Measurements from ENCODE around the gene ROR1.

The ROR1 gene

DNA sequence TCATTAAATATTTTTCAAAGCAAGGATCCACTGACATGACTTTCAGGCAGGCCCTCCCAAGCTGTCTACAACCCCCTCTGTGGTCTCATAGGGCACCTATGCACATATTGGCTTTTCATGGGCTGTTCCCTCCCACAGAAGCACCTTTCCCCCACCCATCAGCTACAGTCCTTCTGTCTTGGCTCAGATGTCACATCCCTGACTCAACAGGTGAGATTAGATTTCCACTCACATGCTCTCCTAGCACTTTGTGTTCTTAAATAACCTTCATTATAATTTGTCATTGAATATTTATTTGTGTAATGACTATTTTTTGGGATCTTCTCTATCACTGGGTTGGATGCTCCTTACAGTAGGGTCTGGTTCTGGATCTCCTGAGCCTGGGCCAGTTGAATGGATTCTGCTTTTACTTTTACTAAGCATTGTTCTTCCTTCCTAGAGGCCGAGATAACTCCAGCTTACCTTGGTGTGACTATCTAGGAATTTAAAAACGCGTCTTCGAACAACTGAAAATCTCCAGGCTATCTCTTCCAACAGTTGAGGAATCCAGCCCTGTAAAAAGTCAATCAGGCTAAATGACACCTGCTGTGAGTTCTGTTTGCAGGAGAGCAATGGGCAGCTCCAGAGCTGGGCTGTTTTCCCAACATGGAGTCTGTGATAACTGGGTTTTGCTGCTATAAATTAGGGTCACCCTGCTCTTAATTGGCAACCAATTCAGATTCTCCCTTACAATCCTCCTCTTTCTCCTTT is 16.2 kb downstream of the ROR1 start:
- Histone ChIP-seq H3K4me1 (ENCODE audit: control insufficient read depth in 2 of 2, insufficient read depth in 2 of 2, low read length in 2 of 2) (peaks cover 0 to 4% of the 10 kb centered on the region in 2 donors), H3K27me3 (ENCODE audit: control insufficient read depth in 2 of 2, insufficient read depth in 2 of 2, low read length in 2 of 2) (no peaks in the 10 kb centered on the region), H3K27ac (ENCODE audit: low read depth in 2 of 2, low read length in 2 of 2) (no peak overlapping the region), H3K9ac (ENCODE audit: low read depth in 1 of 2, low read length in 2 of 2) (no peak overlapping the region), H3K36me3 (ENCODE audit: control insufficient read depth in 2 of 2, insufficient read depth in 2 of 2, low read length in 2 of 2) (no peaks in the 10 kb centered on the region), H3K9me3 (ENCODE audit: control insufficient read depth in 2 of 2, low read length in 2 of 2) (no peaks in the 10 kb centered on the region), H3K4me3 (ENCODE audit: low read length in 2 of 2) (no peak overlapping the region)

DNA sequence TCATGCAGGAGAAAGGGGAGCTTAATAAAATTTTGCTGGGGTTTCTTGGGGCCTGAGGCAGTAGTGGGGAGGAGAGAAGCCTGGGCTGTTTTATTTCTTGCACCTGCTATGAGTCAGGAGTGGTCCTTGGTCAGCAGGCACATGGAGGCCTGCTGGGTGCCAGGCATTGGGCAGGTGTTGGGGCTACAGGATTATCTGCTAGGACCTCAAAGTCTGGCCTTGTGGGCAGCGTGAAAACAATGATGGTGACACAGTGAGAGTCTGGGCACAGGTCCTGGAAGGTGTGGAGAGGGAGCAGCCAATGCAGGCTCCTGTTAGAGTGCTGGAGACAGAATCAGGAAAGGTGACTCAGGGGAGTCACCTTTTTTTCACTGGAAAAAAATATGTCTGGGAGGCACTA is 17.2 kb downstream of the ROR1 start:
- no peaks in the 10 kb centered on the region for H3K36me3 ChIP-seq (ENCODE audit: control insufficient read depth in 2 of 2, insufficient read depth in 2 of 2, low read length in 2 of 2)
- H3K9me3 ChIP-seq (ENCODE audit: control insufficient read depth in 2 of 2, low read length in 2 of 2): no peaks in the 10 kb centered on the region
- no peak overlapping the region for H3K27ac ChIP-seq (ENCODE audit: low read depth in 2 of 2, low read length in 2 of 2)
- H3K4me1 ChIP-seq (ENCODE audit: control insufficient read depth in 2 of 2, insufficient read depth in 2 of 2, low read length in 2 of 2): peaks cover 0 to 4% of the 10 kb centered on the region in 2 donors
- no peaks in the 10 kb centered on the region for H3K27me3 ChIP-seq (ENCODE audit: control insufficient read depth in 2 of 2, insufficient read depth in 2 of 2, low read length in 2 of 2)
- no peak overlapping the region for H3K4me3 ChIP-seq (ENCODE audit: low read length in 2 of 2)
- no peak overlapping the region for H3K9ac ChIP-seq (ENCODE audit: low read depth in 1 of 2, low read length in 2 of 2)

DNA sequence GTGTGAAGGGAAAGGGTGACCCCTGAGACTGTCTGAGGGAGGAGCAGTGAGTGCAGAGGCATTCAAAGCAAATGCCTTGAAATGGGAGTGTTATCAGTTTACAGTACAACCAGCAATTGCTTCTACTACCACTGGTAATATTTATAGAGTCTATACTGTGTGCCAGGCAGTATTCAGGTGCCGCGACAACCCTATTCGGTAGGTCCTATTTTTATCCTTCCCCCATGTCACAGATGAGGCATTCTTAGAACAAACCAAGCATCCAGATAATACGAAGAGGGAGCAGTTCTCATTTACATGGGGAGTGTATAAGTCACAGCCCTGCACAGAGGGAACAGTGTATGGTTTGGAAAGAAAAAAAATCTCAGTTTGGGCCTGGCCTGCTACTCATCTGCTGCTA is 18.3 kb downstream of the ROR1 start:
- Histone ChIP-seq H3K4me1 (ENCODE audit: control insufficient read depth in 2 of 2, insufficient read depth in 2 of 2, low read length in 2 of 2) (peaks cover 0 to 4% of the 10 kb centered on the region in 2 donors), H3K9me3 (ENCODE audit: control insufficient read depth in 2 of 2, low read length in 2 of 2) (no peaks in the 10 kb centered on the region), H3K27ac (ENCODE audit: low read depth in 2 of 2, low read length in 2 of 2) (no peak overlapping the region), H3K9ac (ENCODE audit: low read depth in 1 of 2, low read length in 2 of 2) (no peak overlapping the region), H3K4me3 (ENCODE audit: low read length in 2 of 2) (no peak overlapping the region), H3K36me3 (ENCODE audit: control insufficient read depth in 2 of 2, insufficient read depth in 2 of 2, low read length in 2 of 2) (no peaks in the 10 kb centered on the region), H3K27me3 (ENCODE audit: control insufficient read depth in 2 of 2, insufficient read depth in 2 of 2, low read length in 2 of 2) (no peaks in the 10 kb centered on the region)

DNA sequence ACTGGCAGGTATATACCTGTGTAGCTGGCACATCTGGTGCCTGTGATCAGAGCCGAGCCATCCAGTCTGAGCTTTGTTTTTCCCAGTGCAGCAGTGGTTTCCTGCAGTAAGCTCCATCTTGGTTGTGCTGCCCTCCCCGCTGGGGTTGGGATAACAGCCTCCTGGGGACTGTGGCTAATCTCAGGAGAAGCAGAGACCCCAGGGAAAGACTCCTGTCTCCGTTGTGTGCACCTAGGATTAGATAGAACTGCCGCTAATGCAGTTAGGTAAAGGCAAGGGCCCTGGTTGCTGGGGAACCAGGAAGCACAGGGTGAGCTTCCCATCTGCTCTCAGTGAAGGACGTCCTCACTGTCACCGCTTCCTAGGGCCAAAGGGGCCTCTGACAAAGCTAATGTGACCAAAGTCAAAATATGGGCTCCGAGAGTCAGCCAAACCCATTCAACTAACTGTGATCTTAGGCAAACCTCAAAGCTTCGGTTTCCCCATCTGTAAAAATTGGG is 20.0 kb downstream of the ROR1 start:
- H3K9me3 ChIP-seq (ENCODE audit: control insufficient read depth in 2 of 2, low read length in 2 of 2): no peaks in the 10 kb centered on the region
- H3K9ac ChIP-seq (ENCODE audit: low read depth in 1 of 2, low read length in 2 of 2): no peak overlapping the region
- no peak overlapping the region for H3K4me3 ChIP-seq (ENCODE audit: low read length in 2 of 2)
- H3K27me3 ChIP-seq (ENCODE audit: control insufficient read depth in 2 of 2, insufficient read depth in 2 of 2, low read length in 2 of 2): no peaks in the 10 kb centered on the region
- no peaks in the 10 kb centered on the region for H3K36me3 ChIP-seq (ENCODE audit: control insufficient read depth in 2 of 2, insufficient read depth in 2 of 2, low read length in 2 of 2)
- no peak overlapping the region for H3K27ac ChIP-seq (ENCODE audit: low read depth in 2 of 2, low read length in 2 of 2)
- no peaks in the 10 kb centered on the region for H3K4me1 ChIP-seq (ENCODE audit: control insufficient read depth in 2 of 2, insufficient read depth in 2 of 2, low read length in 2 of 2)

DNA sequence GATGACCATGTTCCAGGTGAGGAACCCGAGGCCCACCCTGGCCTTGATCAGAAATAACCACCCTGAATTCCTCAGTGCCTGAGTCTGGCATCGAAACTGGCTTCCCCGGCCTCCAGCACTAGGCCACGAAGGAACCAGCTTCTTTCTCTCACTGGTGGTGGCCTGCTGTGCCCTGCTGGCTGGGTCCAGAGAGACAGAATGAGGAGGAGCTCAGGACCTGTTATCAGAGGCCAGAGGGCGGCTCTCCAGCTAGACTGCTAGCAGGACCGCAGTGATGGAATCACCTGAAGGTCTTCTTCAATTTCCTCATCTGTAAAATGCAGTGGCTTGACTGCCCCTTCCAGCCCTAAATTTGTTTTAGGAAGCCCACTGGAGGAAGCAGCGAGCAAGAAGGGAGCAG is 20.5 kb downstream of the ROR1 start:
- H3K4me3 ChIP-seq (ENCODE audit: low read length in 2 of 2): no peak overlapping the region
- H3K9me3 ChIP-seq (ENCODE audit: control insufficient read depth in 2 of 2, low read length in 2 of 2): no peaks in the 10 kb centered on the region
- H3K4me1 ChIP-seq (ENCODE audit: control insufficient read depth in 2 of 2, insufficient read depth in 2 of 2, low read length in 2 of 2): no peaks in the 10 kb centered on the region
- no peak overlapping the region for H3K27ac ChIP-seq (ENCODE audit: low read depth in 2 of 2, low read length in 2 of 2)
- H3K9ac ChIP-seq (ENCODE audit: low read depth in 1 of 2, low read length in 2 of 2): no peak overlapping the region
- no peaks in the 10 kb centered on the region for H3K36me3 ChIP-seq (ENCODE audit: control insufficient read depth in 2 of 2, insufficient read depth in 2 of 2, low read length in 2 of 2)
- H3K27me3 ChIP-seq (ENCODE audit: control insufficient read depth in 2 of 2, insufficient read depth in 2 of 2, low read length in 2 of 2): no peaks in the 10 kb centered on the region

DNA sequence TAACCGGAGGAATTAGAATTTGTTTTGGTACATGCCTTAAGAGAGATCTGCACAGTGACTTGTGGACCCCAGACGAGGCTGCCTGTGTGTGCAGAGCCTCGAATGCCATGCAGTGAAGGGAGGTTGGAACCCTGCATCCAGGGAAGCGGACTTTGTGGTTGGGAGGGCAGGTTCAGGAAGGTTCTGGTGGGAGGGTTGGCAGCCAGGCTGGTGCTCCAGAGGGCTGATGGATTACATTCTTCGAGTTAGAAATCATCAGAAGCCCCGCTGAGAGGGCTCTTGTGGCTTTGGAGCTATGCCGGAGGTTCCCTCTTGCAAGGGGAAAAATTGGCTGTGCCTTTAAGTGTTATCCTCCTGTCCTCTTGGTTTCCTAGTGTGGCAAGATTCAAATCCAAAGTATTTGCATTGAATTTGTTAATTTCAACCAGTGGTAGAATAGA is 21.1 kb downstream of the ROR1 start:
- Histone ChIP-seq H3K4me3 (ENCODE audit: low read length in 2 of 2) (no peak overlapping the region), H3K27me3 (ENCODE audit: control insufficient read depth in 2 of 2, insufficient read depth in 2 of 2, low read length in 2 of 2) (no peaks in the 10 kb centered on the region), H3K9ac (ENCODE audit: low read depth in 1 of 2, low read length in 2 of 2) (no peak overlapping the region), H3K9me3 (ENCODE audit: control insufficient read depth in 2 of 2, low read length in 2 of 2) (no peaks in the 10 kb centered on the region), H3K27ac (ENCODE audit: low read depth in 2 of 2, low read length in 2 of 2) (no peak overlapping the region), H3K4me1 (ENCODE audit: control insufficient read depth in 2 of 2, insufficient read depth in 2 of 2, low read length in 2 of 2) (no peaks in the 10 kb centered on the region), H3K36me3 (ENCODE audit: control insufficient read depth in 2 of 2, insufficient read depth in 2 of 2, low read length in 2 of 2) (no peaks in the 10 kb centered on the region)

DNA sequence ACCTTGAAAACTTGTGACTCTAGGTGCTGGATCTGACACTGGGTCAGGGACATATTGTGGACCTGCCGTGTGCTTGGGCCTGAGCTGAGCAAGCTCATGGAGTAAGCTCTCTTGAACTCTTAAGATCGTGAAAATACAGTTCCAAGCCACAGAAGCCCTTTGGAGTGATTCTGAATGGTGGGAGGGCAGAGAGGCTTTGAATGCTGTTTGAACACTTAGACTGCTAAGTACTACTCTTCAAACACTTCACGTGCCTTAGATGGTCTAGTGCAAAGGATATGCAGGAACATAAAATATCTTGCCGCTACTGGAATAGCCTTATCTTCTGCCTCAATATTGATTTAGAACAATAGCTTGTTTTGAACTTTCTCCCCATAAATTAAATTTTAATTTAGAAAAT is 21.6 kb downstream of the ROR1 start:
- Histone ChIP-seq H3K27me3 (ENCODE audit: control insufficient read depth in 2 of 2, insufficient read depth in 2 of 2, low read length in 2 of 2) (no peaks in the 10 kb centered on the region), H3K27ac (ENCODE audit: low read depth in 2 of 2, low read length in 2 of 2) (no peak overlapping the region), H3K9ac (ENCODE audit: low read depth in 1 of 2, low read length in 2 of 2) (no peak overlapping the region), H3K9me3 (ENCODE audit: control insufficient read depth in 2 of 2, low read length in 2 of 2) (no peaks in the 10 kb centered on the region), H3K4me1 (ENCODE audit: control insufficient read depth in 2 of 2, insufficient read depth in 2 of 2, low read length in 2 of 2) (no peaks in the 10 kb centered on the region), H3K36me3 (ENCODE audit: control insufficient read depth in 2 of 2, insufficient read depth in 2 of 2, low read length in 2 of 2) (no peaks in the 10 kb centered on the region), H3K4me3 (ENCODE audit: low read length in 2 of 2) (no peak overlapping the region)

DNA sequence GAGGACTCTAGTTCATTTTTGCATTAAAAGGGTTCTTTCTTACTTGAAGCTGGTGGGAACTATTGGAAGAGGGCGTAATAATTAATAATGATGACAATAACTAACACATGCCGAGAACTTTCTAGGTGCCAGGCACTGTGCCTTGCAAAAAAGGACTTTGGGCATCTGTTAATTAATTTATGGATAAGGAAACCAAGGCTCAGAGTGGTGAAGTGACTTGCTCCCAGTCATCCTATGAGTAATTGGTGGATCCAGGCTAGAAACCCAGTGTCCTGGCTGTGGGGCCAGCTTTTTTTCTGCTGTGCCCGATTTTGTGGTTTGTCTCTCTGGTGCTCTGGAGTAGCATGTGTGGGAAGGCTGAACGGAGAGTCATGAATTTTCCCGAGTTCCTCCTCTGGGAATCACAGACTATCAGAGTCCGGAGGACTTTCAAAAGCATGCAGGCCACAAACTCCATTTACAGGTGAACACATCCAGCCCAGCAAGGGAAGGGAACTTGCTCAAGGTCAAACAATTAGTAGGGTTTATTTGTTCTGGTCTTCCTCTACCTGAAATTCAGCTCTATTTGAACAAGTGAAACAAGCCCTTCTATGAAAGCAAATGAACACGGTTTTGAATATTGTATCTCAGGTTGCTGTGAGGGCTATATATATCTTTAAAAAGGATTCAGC is 23.4 kb downstream of the ROR1 start:
- Histone ChIP-seq H3K9me3 (ENCODE audit: control insufficient read depth in 2 of 2, low read length in 2 of 2) (no peaks in the 10 kb centered on the region), H3K36me3 (ENCODE audit: control insufficient read depth in 2 of 2, insufficient read depth in 2 of 2, low read length in 2 of 2) (no peaks in the 10 kb centered on the region), H3K4me1 (ENCODE audit: control insufficient read depth in 2 of 2, insufficient read depth in 2 of 2, low read length in 2 of 2) (no peaks in the 10 kb centered on the region), H3K9ac (ENCODE audit: low read depth in 1 of 2, low read length in 2 of 2) (no peak overlapping the region), H3K27ac (ENCODE audit: low read depth in 2 of 2, low read length in 2 of 2) (no peak overlapping the region), H3K27me3 (ENCODE audit: control insufficient read depth in 2 of 2, insufficient read depth in 2 of 2, low read length in 2 of 2) (no peaks in the 10 kb centered on the region), H3K4me3 (ENCODE audit: low read length in 2 of 2) (no peak overlapping the region)

DNA sequence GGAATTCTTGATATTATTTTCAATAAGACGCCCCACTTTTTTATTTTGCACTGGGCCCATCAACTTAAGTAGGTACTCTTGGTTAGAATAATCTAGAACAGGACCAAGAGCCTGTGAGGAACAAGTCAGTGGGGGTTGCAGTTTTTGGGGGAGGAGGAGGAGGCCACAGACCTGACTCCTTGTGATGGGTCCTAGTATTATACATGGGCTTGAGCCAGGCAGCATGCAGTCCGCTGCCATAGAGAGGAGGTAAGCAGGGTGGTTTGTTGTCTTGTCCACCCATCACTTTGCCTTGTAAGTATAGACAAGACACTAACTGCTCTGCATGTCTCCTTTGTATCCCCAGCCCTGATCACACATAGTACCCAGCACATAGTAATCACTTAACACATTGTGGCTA is 24.5 kb downstream of the ROR1 start:
- Histone ChIP-seq H3K9ac (ENCODE audit: low read depth in 1 of 2, low read length in 2 of 2) (no peak overlapping the region), H3K9me3 (ENCODE audit: control insufficient read depth in 2 of 2, low read length in 2 of 2) (no peaks in the 10 kb centered on the region), H3K4me3 (ENCODE audit: low read length in 2 of 2) (no peak overlapping the region), H3K36me3 (ENCODE audit: control insufficient read depth in 2 of 2, insufficient read depth in 2 of 2, low read length in 2 of 2) (no peaks in the 10 kb centered on the region), H3K27ac (ENCODE audit: low read depth in 2 of 2, low read length in 2 of 2) (no peak overlapping the region), H3K27me3 (ENCODE audit: control insufficient read depth in 2 of 2, insufficient read depth in 2 of 2, low read length in 2 of 2) (no peaks in the 10 kb centered on the region), H3K4me1 (ENCODE audit: control insufficient read depth in 2 of 2, insufficient read depth in 2 of 2, low read length in 2 of 2) (no peaks in the 10 kb centered on the region)

DNA sequence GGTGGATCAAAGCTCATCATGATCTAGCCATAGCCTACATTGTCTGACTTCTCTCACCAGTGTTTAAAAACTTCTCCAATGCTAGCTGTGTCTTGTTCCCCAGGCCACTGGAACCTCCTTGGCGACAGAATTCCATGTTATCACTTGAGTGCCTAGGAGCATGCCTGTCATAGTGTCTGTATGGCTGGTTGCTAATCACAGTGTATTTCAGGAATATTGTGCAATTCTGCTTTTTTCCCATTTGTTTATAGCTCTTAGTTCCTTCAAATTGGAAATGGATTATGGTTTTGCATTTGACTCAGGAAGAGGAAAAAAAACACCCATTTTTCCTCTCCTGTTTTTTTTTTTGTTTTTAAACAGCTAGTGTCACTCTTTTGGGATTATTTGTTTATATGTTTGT is 25.5 kb downstream of the ROR1 start:
- Histone ChIP-seq H3K4me1 (ENCODE audit: control insufficient read depth in 2 of 2, insufficient read depth in 2 of 2, low read length in 2 of 2) (no peaks in the 10 kb centered on the region), H3K27ac (ENCODE audit: low read depth in 2 of 2, low read length in 2 of 2) (no peak overlapping the region), H3K36me3 (ENCODE audit: control insufficient read depth in 2 of 2, insufficient read depth in 2 of 2, low read length in 2 of 2) (no peaks in the 10 kb centered on the region), H3K4me3 (ENCODE audit: low read length in 2 of 2) (no peak overlapping the region), H3K27me3 (ENCODE audit: control insufficient read depth in 2 of 2, insufficient read depth in 2 of 2, low read length in 2 of 2) (no peaks in the 10 kb centered on the region), H3K9ac (ENCODE audit: low read depth in 1 of 2, low read length in 2 of 2) (no peak overlapping the region), H3K9me3 (ENCODE audit: control insufficient read depth in 2 of 2, low read length in 2 of 2) (no peaks in the 10 kb centered on the region)

All from mucosa of rectum (tissue), 2 donors.